ACC112 (cell line): ENCODE measurements around the gene KDR.

Experiments used
- H2AFZ ChIP-seq: fragments of 200-600 bp; sonication (generic); one replicate; pipeline ENCODE4 v1.6.0; 2017; ENCODE audit warnings: antibody characterized with exemption, low read length; ENCODE audit not compliant: unreplicated experiment
- H3K27ac ChIP-seq: fragments of 200-600 bp; sonication (generic); 2 replicates; pipeline ENCODE4 v1.5.1; 2014; ENCODE audit warnings: low read depth, mild to moderate bottlenecking, antibody characterized with exemption, low read length, moderate library complexity
- H3K27me3 ChIP-seq: fragments of 200-600 bp; sonication (generic); 2 replicates; pipeline ENCODE4 v1.6.1; 2014; ENCODE audit warnings: mild to moderate bottlenecking, antibody characterized with exemption, low read length, moderate library complexity, mixed read lengths; ENCODE audit not compliant: insufficient read depth
- H3K36me3 ChIP-seq: fragments of 200-600 bp; sonication (generic); 2 replicates; pipeline ENCODE4 v1.6.1; 2016; ENCODE audit warnings: mild to moderate bottlenecking, antibody characterized with exemption, low read length, moderate library complexity, mixed read lengths; ENCODE audit not compliant: insufficient read depth
- H3K4me1 ChIP-seq: fragments of 200-600 bp; sonication (generic); one replicate; pipeline ENCODE4 v1.6.1; 2016; ENCODE audit warnings: low read length, mixed read lengths; ENCODE audit not compliant: insufficient read depth, unreplicated experiment, control insufficient read depth
- H3K4me3 ChIP-seq: fragments of 200-600 bp; sonication (generic); 2 replicates; pipeline ENCODE4 v1.5.1; 2014; ENCODE audit warnings: mild to moderate bottlenecking, low read depth, low read length
- H3K79me2 ChIP-seq: fragments of 200-600 bp; sonication (generic); one replicate; pipeline ENCODE4 v1.6.0; 2016; ENCODE audit warnings: low read length; ENCODE audit not compliant: control insufficient read depth, unreplicated experiment, insufficient read depth

KDR gene

GRCh38 chr4:55082756-55083155, 42.6 kb downstream of the KDR start:
- no peaks in the 10 kb centered on the region for H3K4me1 ChIP-seq
- H3K79me2 ChIP-seq: no peaks in the 10 kb centered on the region
- peaks cover 5% of the 10 kb centered on the region for H3K27me3 ChIP-seq
- H3K36me3 ChIP-seq: no peaks in the 10 kb centered on the region
- H3K27ac ChIP-seq: no peak overlapping the region
- H2AFZ ChIP-seq: no peak overlapping the region
- no peak overlapping the region for H3K4me3 ChIP-seq

GRCh38 chr4:55080174-55080865, 45.1 kb downstream of the KDR start:
- Histone ChIP-seq H3K36me3 (no peaks in the 10 kb centered on the region), H3K4me1 (no peaks in the 10 kb centered on the region), H3K4me3 (no peak overlapping the region), H3K79me2 (no peaks in the 10 kb centered on the region), H2AFZ (no peak overlapping the region), H3K27ac (no peak overlapping the region), H3K27me3 (peaks cover 5% of the 10 kb centered on the region)

GRCh38 chr4:55079451-55080173, 45.8 kb downstream of the KDR start:
- no peak overlapping the region for H3K27ac ChIP-seq
- no peaks in the 10 kb centered on the region for H3K36me3 ChIP-seq
- H3K4me3 ChIP-seq: no peak overlapping the region
- no peaks in the 10 kb centered on the region for H3K4me1 ChIP-seq
- no peak overlapping the region for H2AFZ ChIP-seq
- H3K27me3 ChIP-seq: peaks cover 5% of the 10 kb centered on the region
- H3K79me2 ChIP-seq: no peaks in the 10 kb centered on the region

GRCh38 chr4:55078987-55079386, 46.4 kb downstream of the KDR start:
- Histone ChIP-seq H3K36me3 (no peaks in the 10 kb centered on the region), H3K27me3 (peaks cover 4% of the 10 kb centered on the region), H3K27ac (no peak overlapping the region)

GRCh38 chr4:55077577-55077976, 47.8 kb downstream of the KDR start:
- no peaks in the 10 kb centered on the region for H3K79me2 ChIP-seq
- no peak overlapping the region for H2AFZ ChIP-seq
- no peaks in the 10 kb centered on the region; the same call in 1 of the 2 replicates for H3K27me3 ChIP-seq
- no peaks in the 10 kb centered on the region for H3K36me3 ChIP-seq
- H3K4me1 ChIP-seq: no peaks in the 10 kb centered on the region
- no peak overlapping the region for H3K4me3 ChIP-seq
- no peak overlapping the region for H3K27ac ChIP-seq

More at GRCh38 chr4:55078987-55079386, 46.4 kb downstream of the KDR start:
- no peak overlapping the region for H3K4me3 ChIP-seq
- H3K79me2 ChIP-seq: no peaks in the 10 kb centered on the region
- H3K4me1 ChIP-seq: no peaks in the 10 kb centered on the region
- no peak overlapping the region for H2AFZ ChIP-seq

GRCh38 chr4:55075823-55076716, 49.3 kb downstream of the KDR start:
- Histone ChIP-seq H3K36me3 (no peaks in the 10 kb centered on the region), H3K27ac (no peak overlapping the region), H3K4me3 (no peak overlapping the region), H3K4me1 (no peaks in the 10 kb centered on the region), H2AFZ (no peak overlapping the region), H3K79me2 (no peaks in the 10 kb centered on the region), H3K27me3 (no peaks in the 10 kb centered on the region)

GRCh38 chr4:55075376-55075775, 50.0 kb downstream of the KDR start:
- H2AFZ ChIP-seq: no peak overlapping the region
- no peak overlapping the region for H3K4me3 ChIP-seq
- no peaks in the 10 kb centered on the region for H3K79me2 ChIP-seq
- no peaks in the 10 kb centered on the region for H3K27me3 ChIP-seq
- H3K27ac ChIP-seq: no peak overlapping the region
- no peaks in the 10 kb centered on the region for H3K36me3 ChIP-seq
- no peaks in the 10 kb centered on the region for H3K4me1 ChIP-seq

GRCh38 chr4:55074386-55074785, 51.0 kb downstream of the KDR start:
- no peaks in the 10 kb centered on the region for H3K79me2 ChIP-seq
- no peaks in the 10 kb centered on the region for H3K4me1 ChIP-seq
- H3K27ac ChIP-seq: no peak overlapping the region
- H3K4me3 ChIP-seq: no peak overlapping the region
- no peaks in the 10 kb centered on the region for H3K27me3 ChIP-seq
- H2AFZ ChIP-seq: no peak overlapping the region
- no peaks in the 10 kb centered on the region for H3K36me3 ChIP-seq

- no peak overlapping the region for H2AFZ ChIP-seq
- H3K4me1 ChIP-seq: no peaks in the 10 kb centered on the region
- H3K27me3 ChIP-seq: no peaks in the 10 kb centered on the region
- no peak overlapping the region for H3K4me3 ChIP-seq
- no peaks in the 10 kb centered on the region for H3K79me2 ChIP-seq
- H3K27ac ChIP-seq: no peak overlapping the region
- H3K36me3 ChIP-seq: no peaks in the 10 kb centered on the region
These were observed 53.4 kb downstream of the KDR start for GRCh38 chr4:55071951-55072350.

- no peaks in the 10 kb centered on the region for H3K27me3 ChIP-seq
These were observed 56.1 kb downstream of the KDR start for GRCh38 chr4:55069248-55069647.

More at GRCh38 chr4:55069248-55069647, 56.1 kb downstream of the KDR start:
- Histone ChIP-seq H3K4me3 (no peak overlapping the region), H3K4me1 (no peaks in the 10 kb centered on the region), H3K36me3 (no peaks in the 10 kb centered on the region), H3K79me2 (no peaks in the 10 kb centered on the region), H2AFZ (no peak overlapping the region), H3K27ac (no peak overlapping the region)
